ENCODE measurements around the gene TOM1L2.

Gene TOM1L2

DNA sequence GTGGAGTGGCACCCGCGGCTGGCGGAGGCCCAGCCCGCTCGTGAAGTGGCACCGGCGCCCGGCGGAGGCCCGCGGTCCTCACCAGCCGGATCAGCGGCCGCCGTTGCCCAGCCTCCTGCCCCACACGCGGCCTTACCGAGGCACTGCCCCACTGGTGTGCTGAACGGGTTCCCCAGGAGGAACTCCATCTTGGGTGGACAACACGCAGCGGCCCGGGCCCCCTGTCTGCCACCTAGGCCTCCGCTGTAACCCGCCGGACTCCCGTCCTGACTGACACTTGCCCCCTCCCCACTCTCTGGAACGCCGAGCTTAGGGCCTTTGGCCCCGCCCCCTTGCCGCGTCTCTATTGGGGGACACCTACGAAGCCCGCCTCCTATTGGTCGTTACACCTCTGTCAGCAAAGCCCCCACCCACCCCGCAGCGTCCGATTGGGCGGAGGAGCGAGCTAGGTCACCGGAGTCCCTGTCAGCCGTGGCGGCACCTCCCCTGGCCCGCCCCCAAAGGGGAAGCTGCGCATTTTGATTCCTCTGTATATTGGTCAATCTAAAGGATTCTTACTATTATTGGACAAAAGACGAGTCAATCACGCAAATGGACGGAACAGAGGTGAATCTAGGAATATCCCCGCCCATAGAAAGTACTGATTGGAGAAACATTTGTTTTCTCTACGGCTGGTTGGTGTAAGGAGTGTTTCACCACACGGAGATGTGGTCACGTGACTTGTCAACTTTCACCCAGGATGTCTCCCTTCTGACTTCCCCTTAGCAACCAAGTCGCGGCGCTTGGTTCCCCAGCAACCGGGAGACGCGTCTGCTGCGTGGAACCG, at the start of gene TOM1L2, which contains the start of gene DRC3:
Gene TOM1L2, minus strand, starts transcription at position 275 of the 826 bp plus-strand sequence. Its CDS starts 87 bp downstream, at position 188.
Gene DRC3, plus strand, starts transcription at position 737 of the 826 bp plus-strand sequence. CDS start 4,737 bp downstream, outside the sequence.
- TF ChIP-seq, protein P1, sequence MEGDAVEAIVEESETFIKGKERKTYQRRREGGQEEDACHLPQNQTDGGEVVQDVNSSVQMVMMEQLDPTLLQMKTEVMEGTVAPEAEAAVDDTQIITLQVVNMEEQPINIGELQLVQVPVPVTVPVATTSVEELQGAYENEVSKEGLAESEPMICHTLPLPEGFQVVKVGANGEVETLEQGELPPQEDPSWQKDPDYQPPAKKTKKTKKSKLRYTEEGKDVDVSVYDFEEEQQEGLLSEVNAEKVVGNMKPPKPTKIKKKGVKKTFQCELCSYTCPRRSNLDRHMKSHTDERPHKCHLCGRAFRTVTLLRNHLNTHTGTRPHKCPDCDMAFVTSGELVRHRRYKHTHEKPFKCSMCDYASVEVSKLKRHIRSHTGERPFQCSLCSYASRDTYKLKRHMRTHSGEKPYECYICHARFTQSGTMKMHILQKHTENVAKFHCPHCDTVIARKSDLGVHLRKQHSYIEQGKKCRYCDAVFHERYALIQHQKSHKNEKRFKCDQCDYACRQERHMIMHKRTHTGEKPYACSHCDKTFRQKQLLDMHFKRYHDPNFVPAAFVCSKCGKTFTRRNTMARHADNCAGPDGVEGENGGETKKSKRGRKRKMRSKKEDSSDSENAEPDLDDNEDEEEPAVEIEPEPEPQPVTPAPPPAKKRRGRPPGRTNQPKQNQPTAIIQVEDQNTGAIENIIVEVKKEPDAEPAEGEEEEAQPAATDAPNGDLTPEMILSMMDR (IDR thresholded peaks at IDR 0.05; ENCODE audit: low read depth, low read length), result no peak
- DNase-seq (ENCODE audit: extremely low read depth, low read depth), result peak; percentile 100

DNA sequence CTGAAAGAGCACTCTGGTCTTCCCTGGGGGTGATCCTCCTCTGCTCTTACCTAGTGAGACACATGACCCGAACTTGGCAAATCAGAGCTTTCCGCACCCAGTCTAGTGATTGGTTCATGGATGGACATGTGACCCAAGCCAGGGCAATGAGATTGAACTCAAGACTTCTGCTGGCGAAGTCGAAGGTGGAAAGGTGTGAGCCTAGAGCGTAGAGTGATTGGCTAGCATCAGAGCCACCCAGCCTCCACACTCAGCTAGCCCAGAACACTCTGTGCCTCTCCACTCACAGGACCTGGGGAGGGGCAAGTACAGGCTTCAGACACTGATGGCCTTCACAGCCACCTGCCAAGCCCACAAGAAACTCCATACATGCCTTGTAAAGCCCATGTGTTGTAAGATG, 49.2 kb upstream of the TOM1L2 start:
- DNase-seq (ENCODE audit: extremely low read depth, low read depth), result no peak
- TF ChIP-seq, protein P1 (IDR thresholded peaks at IDR 0.05; ENCODE audit: low read depth, low read length), result no peak

DNA sequence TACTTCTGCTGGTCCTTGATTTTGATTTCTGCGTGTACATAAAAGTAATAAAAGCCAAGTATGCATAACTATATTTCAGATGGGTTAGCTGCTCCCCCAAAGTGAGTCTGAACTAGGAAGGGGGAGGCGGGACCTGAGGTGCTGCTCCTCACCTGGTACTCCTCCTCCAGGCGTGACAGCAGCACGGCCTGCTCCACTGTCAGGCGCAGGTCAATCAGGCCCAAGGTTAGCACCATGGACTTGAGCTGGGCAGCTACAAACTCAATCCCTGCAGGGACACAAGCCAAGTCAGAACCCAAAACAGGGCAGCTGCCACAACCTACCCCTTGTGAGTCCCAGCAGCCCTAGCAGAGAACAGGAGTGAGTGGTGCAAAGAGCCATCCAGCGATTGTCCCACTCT, 48.8 kb upstream of the TOM1L2 start:
- TF ChIP-seq, protein P1 (IDR thresholded peaks at IDR 0.05; ENCODE audit: low read depth, low read length), result no peak
- no peak for DNase-seq (ENCODE audit: extremely low read depth, low read depth)

DNA sequence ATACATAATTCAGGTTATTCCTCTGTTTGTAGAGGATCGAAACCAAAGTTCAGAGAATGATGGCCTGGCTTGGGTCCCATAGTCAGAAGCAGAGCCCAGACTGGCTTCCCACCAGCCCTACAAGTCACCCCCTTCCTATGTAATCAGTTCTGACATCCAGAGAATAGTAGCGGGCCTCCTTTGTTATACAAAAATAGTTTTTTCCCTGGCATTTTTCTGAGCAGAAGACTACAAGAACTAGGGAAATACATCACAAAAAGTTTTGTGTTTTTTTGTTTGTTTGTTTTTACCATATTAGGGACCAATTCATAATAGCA, 47.6 kb upstream of the TOM1L2 start:
- DNase-seq (ENCODE audit: extremely low read depth, low read depth), result no peak
- TF ChIP-seq, protein P1 (IDR thresholded peaks at IDR 0.05; ENCODE audit: low read depth, low read length), result no peak

DNA sequence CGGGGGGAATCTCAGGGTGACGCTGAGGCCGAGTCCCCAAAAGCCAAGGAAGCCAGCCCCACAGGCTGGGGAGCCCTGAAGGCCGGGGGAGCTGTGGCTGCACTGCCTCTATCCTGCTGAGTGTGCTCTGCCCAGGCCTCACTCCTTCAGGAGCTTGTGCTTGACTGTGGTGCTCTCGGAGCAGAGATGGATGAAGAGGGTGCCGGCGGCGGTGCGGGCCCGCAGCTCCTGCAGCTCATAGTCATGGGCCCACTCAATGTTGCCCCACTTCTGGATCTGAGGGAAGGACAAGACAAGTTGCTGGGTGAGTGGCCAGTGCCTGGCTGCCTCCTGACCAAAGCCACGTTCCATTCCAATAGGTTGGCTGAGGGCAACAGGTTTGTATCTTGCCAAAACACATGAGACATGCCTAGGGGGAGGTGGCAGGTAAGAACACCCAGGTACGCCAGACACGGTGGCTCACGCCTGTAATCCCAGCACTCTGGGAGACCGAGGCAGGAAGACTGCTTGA, 46.3 kb upstream of the TOM1L2 start:
- TF ChIP-seq, protein P1 (IDR thresholded peaks at IDR 0.05; ENCODE audit: low read depth, low read length), result no peak
- no peak for DNase-seq (ENCODE audit: extremely low read depth, low read depth)

DNA sequence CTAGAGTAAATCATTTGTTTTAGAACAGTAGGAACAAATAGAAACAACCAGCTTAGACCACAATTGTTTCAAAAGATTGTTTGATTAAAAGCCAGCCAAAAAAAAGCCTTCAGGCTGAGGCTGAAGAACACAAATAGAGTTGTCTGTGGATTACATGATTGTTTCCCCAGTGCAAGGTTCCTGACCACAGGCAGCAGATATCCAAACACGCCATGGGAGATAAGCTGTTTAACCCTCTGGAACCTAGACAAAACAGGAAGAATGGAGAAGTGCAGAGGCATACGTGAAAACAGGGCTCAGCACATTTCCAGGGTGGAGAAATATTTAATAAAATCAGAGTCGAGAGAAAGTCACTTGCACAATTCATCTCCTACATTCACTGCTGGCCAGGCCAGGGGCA, 45.8 kb upstream of the TOM1L2 start:
- TF ChIP-seq, protein P1 (IDR thresholded peaks at IDR 0.05; ENCODE audit: low read depth, low read length), result no peak
- DNase-seq (ENCODE audit: extremely low read depth, low read depth), result no peak

DNA sequence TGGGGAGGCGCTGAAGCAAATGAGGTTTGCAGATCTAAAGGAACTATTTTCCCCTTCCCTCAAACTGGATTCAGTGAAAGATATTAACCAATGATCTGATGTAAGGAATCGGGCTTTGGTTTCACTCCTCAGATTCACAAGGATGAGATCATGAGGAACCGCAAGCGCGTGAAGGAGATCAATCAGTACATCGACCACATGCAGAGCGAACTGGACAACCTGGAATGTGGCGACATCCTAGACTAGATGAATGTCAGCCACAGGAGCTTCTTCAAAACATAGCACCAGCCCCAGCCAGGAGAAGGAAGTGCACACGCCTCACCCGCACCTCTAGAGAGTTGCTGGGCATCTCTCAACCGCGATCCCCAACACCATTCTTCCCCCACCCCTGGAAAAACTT, 44.2 kb upstream of the TOM1L2 start:
- no peak for DNase-seq (ENCODE audit: extremely low read depth, low read depth)
- TF ChIP-seq, protein P1 (IDR thresholded peaks at IDR 0.05; ENCODE audit: low read depth, low read length), result no peak
